Naive thymus-derived CD8-positive, alpha-beta T cell (primary cell): ENCODE measurements around the gene MMP1. TPM values are rescaled to one million over a fixed set of nuclear protein-coding genes. Genes with fewer than 3 reads are reported as not detected.
"Not testable (repeated sequence)": the region's sequence is repeated elsewhere in the genome, so short reads cannot be mapped to it uniquely, and the experiment has no call there.

Source experiments
- ATAC-seq, 2 donors: fragments of 150-1000 bp; cut with Tn5 transposase in 1 of 2; sonication (Bioruptor Pico), chemical (Tn5 transposase) in 1 of 2; 1 replicate in 1 of 2; 2 replicates in 1 of 2; pipeline ENCODE4 v1.10.0; 2021; ENCODE audit warnings: mild to moderate bottlenecking in 2 of 2, moderate library complexity in 2 of 2
- POLR2A ChIA-PET: fragments of 350-600 bp; sonication (Branson Sonifier 250); formaldehyde crosslinking; loops from one replicate; lab custom pipeline; 2021; ENCODE audit warnings: antibody characterized with exemption; lab: Charles Lee
- DNase-seq, 10 donors: peaks; one replicate each; pipeline versions ENCODE4 v3.0.0 to v3.0.0-alpha.2; 2020 to 2022
- H3K27ac Mint-ChIP-seq, 10 donors: one replicate each; pipeline ENCODE4 v1.8.0; 2020 to 2022; ENCODE audit warnings: mild to moderate bottlenecking in 10 of 10, mixed read lengths in 10 of 10, moderate library complexity in 4 of 10, inconsistent platforms in 1 of 10
- H3K27me3 Mint-ChIP-seq, 5 donors: one replicate each; pipeline ENCODE4 v1.8.0; 2021 to 2022; ENCODE audit warnings: mixed read lengths in 5 of 5
- H3K36me3 Mint-ChIP-seq, 3 donors: one replicate each; pipeline ENCODE4 v1.8.0; 2020 to 2022; ENCODE audit warnings: mixed read lengths in 3 of 3, mild to moderate bottlenecking in 2 of 3, inconsistent platforms in 1 of 3
- H3K4me1 Mint-ChIP-seq, 4 donors: one replicate each; pipeline ENCODE4 v1.8.0; 2021 to 2022; ENCODE audit warnings: mixed read lengths in 4 of 4
- H3K4me3 Mint-ChIP-seq, 10 donors: one replicate each; pipeline ENCODE4 v1.8.0; 2020 to 2022; ENCODE audit warnings: mild to moderate bottlenecking in 10 of 10, mixed read lengths in 10 of 10, moderate library complexity in 6 of 10, inconsistent platforms in 1 of 10
- H3K9me3 Mint-ChIP-seq, 9 donors: one replicate each; pipeline ENCODE4 v1.8.0; 2020 to 2022; ENCODE audit warnings: mixed read lengths in 9 of 9, mild to moderate bottlenecking in 3 of 9, inconsistent platforms in 1 of 9, moderate library complexity in 1 of 9
- polyA plus RNA-seq, 3 donors: library from polyadenylated mRNA; unstranded; fragments of 300-500 nt; fragmentation: Illumina TruSeq; gene quantifications; one replicate each; pipeline ENCODE4 v1.2.3, GENCODE V29; 2021
- total RNA-seq, 8 experiments: library from RNA in 2 of 8; stranded (reverse) in 2 of 8; gene quantifications; one replicate each; pipeline ENCODE4 v1.2.3 and lab custom pipeline; 2021 to 2026

MMP1 gene
- total and polyA plus RNA-seq, 5 experiments from 2014 or later, result not detected

GRCh38 chr11:102746746-102747578 is 51.0 kb downstream of the MMP1 start:
- H3K27me3 Mint-ChIP-seq, result peaks cover 7 to 19% (median 14%) of the 10 kb centered on the region in 5 donors
- H3K4me1 Mint-ChIP-seq, POLR2A ChIA-PET: not testable (repeated sequence)

More at GRCh38 chr11:102746746-102747578, 51.0 kb downstream of the MMP1 start:
- ATAC-seq, H3K4me3 Mint-ChIP-seq, H3K27ac Mint-ChIP-seq, DNase-seq: not testable (repeated sequence)
- Mint-ChIP-seq H3K9me3 (peaks cover 0 to 37% (median 11%) of the 10 kb centered on the region in 9 donors), H3K36me3 (peaks cover 0 to 15% (median 3%) of the 10 kb centered on the region in 3 donors)

Other genes starting within 250 kb of the MMP1 start
- gene MMP20, start 172.8 kb downstream of the MMP1 start, total RNA-seq, result not detected
- not detected for gene MMP20, start 172.8 kb downstream of the MMP1 start, polyA plus RNA-seq
- gene MMP27, start 92.4 kb downstream of the MMP1 start, total RNA-seq, result not detected
- not detected for gene MMP27, start 92.4 kb downstream of the MMP1 start, polyA plus RNA-seq
- gene MMP8, start 73.2 kb downstream of the MMP1 start, total RNA-seq, result not detected
- gene MMP8, start 73.2 kb downstream of the MMP1 start, polyA plus RNA-seq, result not detected
- gene MMP10, start 17.5 kb downstream of the MMP1 start, total RNA-seq, result not detected
- not detected for gene MMP10, start 17.5 kb downstream of the MMP1 start, polyA plus RNA-seq
- gene MMP3, start 45.4 kb upstream of the MMP1 start, total RNA-seq, result not detected
- gene MMP3, start 45.4 kb upstream of the MMP1 start, polyA plus RNA-seq, result not detected
- gene MMP12, start 76.8 kb upstream of the MMP1 start, total RNA-seq, result not detected
- gene MMP12, start 76.8 kb upstream of the MMP1 start, polyA plus RNA-seq, result not detected
- not detected for gene MMP13, start 157.6 kb upstream of the MMP1 start, total RNA-seq
- not detected for gene MMP13, start 157.6 kb upstream of the MMP1 start, polyA plus RNA-seq